HepG2 (cell line): ENCODE measurements around the gene VPS26B. TPM values are rescaled to one million over a fixed set of nuclear protein-coding genes. Genes with fewer than 3 reads are reported as not detected.

ENCODE experiments used
- SCMH1 ChIP-seq: sonication (generic); formaldehyde crosslinking; IDR thresholded peaks from 2 replicates; pipeline ENCODE4 v1.9.0; 2021; ENCODE audit warnings: missing genetic modification reagents, mild to moderate bottlenecking, borderline replicate concordance
- SIX4 ChIP-seq: sonication (generic); formaldehyde crosslinking; IDR thresholded peaks from 2 replicates; pipeline ENCODE4 v1.4.0; 2020; ENCODE audit warnings: missing genetic modification reagents
- ZFYVE20 ChIP-seq: sonication (generic); formaldehyde crosslinking; IDR thresholded peaks from 2 replicates; pipeline ENCODE4 v1.8.0; 2023; ENCODE audit warnings: low read depth, mild to moderate bottlenecking, moderate library complexity, missing genetic modification reagents, borderline replicate concordance
- ZNF883 ChIP-seq: sonication (generic); formaldehyde crosslinking; IDR thresholded peaks from 2 replicates; pipeline ENCODE4 v1.5.1; 2020; ENCODE audit warnings: mild to moderate bottlenecking, missing genetic modification reagents; ENCODE audit errors: not compliant biosample characterization
- polyA plus RNA-seq, 8 experiments: library from polyadenylated mRNA; depleted of rRNA in 3 of 8; stranded (reverse) in 7 of 8; unstranded in 1 of 8; fragments of >200 nt; fragmentation: Illumina TruSeq in 4 of 8; extraction: Trizol in 4 of 8; gene quantifications; 2 replicates each; pipeline versions ENCODE4 v1.2.1 to v1.2.3, GENCODE V29; 2011 to 2016; ENCODE audit warnings: low read depth in 4 of 8, missing spikeins in 1 of 8, mixed read lengths in 1 of 8; ENCODE audit not compliant: insufficient read depth in 1 of 8
- total RNA-seq, 5 experiments: library from RNA; depleted of rRNA; stranded (reverse); fragments of >200 nt; fragmentation: Illumina TruSeq; extraction: Trizol; gene quantifications; 2 replicates each; pipeline ENCODE4 v1.2.3, GENCODE V29; 2016; ENCODE audit warnings: low read depth in 1 of 5
- TF ChIP-seq, protein P1 (sequence below): sonication (generic); formaldehyde crosslinking; IDR thresholded peaks from 2 replicates; pipeline ENCODE4 v1.8.1; 2023; ENCODE audit warnings: missing genetic modification reagents, inconsistent platforms, borderline replicate concordance
- TF ChIP-seq, protein P2 (sequence below): sonication (generic); formaldehyde crosslinking; IDR thresholded peaks from 2 replicates; pipeline ENCODE4 v1.5.0; 2020; ENCODE audit warnings: mild to moderate bottlenecking, missing genetic modification reagents
- TF ChIP-seq, protein P3 (sequence below): sonication (generic); formaldehyde crosslinking; IDR thresholded peaks from 2 replicates; pipeline ENCODE4 v1.5.1; 2020; ENCODE audit warnings: mild to moderate bottlenecking, missing genetic modification reagents, borderline replicate concordance
- TF ChIP-seq, protein P4 (sequence below): sonication (generic); formaldehyde crosslinking; IDR thresholded peaks from 2 replicates; pipeline ENCODE4 v1.8.0; 2022; ENCODE audit warnings: missing genetic modification reagents, mild to moderate bottlenecking, moderate library complexity, borderline replicate concordance

The VPS26B gene
- total and polyA plus RNA-seq, 2 of the 13 experiments (the other 11 are each of a cell fraction or from before 2014, with no cell fraction given) = 20.2 to 23.2 TPM

DNA sequence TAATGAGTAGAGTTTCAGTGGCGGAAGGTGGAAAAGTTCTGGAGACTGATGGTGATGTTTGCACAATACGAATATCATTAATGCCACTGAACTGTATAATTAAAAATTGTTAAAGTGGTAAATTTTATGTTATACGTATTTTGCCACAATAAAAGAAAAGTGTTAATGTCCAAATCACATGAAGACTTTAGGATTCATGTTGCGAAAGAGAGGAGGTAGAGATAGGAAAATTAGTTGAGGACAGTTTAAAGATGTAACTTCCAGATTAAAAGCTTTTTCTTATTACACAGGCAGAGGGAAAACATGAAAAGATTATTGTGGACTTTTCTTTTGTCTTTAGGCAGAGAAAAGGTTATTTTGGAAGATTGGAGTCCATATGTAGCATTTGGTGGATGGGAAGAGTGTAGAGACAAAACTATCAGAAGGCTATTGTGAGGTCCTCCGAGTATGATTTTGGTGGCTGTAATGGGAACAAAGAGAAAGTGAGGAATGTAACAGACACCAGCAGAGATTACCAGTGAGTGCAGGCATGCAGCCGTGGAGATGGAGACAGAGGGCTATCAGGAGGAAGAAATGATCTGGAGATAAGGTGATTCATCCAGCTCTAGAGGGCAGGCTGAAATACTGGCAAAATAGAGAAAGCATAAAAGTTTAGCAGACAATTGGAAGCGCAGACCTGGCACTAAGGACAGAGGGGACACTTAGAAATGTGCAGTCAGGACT is 12.5 kb downstream of the VPS26B start (continued):
- TF ChIP-seq, protein P1, sequence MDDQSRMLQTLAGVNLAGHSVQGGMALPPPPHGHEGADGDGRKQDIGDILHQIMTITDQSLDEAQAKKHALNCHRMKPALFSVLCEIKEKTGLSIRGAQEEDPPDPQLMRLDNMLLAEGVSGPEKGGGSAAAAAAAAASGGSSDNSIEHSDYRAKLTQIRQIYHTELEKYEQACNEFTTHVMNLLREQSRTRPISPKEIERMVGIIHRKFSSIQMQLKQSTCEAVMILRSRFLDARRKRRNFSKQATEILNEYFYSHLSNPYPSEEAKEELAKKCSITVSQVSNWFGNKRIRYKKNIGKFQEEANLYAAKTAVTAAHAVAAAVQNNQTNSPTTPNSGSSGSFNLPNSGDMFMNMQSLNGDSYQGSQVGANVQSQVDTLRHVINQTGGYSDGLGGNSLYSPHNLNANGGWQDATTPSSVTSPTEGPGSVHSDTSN (CRISPR knock-in tag) = no peak
- TF ChIP-seq SCMH1 (no peak), ZFYVE20 (CRISPR knock-in tag) (no peak), ZNF883 (CRISPR knock-in tag) (no peak), SIX4 (CRISPR knock-in tag) (no peak)
- TF ChIP-seq, protein P2, sequence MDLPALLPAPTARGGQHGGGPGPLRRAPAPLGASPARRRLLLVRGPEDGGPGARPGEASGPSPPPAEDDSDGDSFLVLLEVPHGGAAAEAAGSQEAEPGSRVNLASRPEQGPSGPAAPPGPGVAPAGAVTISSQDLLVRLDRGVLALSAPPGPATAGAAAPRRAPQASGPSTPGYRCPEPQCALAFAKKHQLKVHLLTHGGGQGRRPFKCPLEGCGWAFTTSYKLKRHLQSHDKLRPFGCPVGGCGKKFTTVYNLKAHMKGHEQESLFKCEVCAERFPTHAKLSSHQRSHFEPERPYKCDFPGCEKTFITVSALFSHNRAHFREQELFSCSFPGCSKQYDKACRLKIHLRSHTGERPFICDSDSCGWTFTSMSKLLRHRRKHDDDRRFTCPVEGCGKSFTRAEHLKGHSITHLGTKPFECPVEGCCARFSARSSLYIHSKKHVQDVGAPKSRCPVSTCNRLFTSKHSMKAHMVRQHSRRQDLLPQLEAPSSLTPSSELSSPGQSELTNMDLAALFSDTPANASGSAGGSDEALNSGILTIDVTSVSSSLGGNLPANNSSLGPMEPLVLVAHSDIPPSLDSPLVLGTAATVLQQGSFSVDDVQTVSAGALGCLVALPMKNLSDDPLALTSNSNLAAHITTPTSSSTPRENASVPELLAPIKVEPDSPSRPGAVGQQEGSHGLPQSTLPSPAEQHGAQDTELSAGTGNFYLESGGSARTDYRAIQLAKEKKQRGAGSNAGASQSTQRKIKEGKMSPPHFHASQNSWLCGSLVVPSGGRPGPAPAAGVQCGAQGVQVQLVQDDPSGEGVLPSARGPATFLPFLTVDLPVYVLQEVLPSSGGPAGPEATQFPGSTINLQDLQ (CRISPR knock-in tag) = no peak
- TF ChIP-seq, protein P3, sequence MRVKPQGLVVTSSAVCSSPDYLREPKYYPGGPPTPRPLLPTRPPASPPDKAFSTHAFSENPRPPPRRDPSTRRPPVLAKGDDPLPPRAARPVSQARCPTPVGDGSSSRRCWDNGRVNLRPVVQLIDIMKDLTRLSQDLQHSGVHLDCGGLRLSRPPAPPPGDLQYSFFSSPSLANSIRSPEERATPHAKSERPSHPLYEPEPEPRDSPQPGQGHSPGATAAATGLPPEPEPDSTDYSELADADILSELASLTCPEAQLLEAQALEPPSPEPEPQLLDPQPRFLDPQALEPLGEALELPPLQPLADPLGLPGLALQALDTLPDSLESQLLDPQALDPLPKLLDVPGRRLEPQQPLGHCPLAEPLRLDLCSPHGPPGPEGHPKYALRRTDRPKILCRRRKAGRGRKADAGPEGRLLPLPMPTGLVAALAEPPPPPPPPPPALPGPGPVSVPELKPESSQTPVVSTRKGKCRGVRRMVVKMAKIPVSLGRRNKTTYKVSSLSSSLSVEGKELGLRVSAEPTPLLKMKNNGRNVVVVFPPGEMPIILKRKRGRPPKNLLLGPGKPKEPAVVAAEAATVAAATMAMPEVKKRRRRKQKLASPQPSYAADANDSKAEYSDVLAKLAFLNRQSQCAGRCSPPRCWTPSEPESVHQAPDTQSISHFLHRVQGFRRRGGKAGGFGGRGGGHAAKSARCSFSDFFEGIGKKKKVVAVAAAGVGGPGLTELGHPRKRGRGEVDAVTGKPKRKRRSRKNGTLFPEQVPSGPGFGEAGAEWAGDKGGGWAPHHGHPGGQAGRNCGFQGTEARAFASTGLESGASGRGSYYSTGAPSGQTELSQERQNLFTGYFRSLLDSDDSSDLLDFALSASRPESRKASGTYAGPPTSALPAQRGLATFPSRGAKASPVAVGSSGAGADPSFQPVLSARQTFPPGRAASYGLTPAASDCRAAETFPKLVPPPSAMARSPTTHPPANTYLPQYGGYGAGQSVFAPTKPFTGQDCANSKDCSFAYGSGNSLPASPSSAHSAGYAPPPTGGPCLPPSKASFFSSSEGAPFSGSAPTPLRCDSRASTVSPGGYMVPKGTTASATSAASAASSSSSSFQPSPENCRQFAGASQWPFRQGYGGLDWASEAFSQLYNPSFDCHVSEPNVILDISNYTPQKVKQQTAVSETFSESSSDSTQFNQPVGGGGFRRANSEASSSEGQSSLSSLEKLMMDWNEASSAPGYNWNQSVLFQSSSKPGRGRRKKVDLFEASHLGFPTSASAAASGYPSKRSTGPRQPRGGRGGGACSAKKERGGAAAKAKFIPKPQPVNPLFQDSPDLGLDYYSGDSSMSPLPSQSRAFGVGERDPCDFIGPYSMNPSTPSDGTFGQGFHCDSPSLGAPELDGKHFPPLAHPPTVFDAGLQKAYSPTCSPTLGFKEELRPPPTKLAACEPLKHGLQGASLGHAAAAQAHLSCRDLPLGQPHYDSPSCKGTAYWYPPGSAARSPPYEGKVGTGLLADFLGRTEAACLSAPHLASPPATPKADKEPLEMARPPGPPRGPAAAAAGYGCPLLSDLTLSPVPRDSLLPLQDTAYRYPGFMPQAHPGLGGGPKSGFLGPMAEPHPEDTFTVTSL (CRISPR knock-in tag) = no peak
- TF ChIP-seq, protein P4, sequence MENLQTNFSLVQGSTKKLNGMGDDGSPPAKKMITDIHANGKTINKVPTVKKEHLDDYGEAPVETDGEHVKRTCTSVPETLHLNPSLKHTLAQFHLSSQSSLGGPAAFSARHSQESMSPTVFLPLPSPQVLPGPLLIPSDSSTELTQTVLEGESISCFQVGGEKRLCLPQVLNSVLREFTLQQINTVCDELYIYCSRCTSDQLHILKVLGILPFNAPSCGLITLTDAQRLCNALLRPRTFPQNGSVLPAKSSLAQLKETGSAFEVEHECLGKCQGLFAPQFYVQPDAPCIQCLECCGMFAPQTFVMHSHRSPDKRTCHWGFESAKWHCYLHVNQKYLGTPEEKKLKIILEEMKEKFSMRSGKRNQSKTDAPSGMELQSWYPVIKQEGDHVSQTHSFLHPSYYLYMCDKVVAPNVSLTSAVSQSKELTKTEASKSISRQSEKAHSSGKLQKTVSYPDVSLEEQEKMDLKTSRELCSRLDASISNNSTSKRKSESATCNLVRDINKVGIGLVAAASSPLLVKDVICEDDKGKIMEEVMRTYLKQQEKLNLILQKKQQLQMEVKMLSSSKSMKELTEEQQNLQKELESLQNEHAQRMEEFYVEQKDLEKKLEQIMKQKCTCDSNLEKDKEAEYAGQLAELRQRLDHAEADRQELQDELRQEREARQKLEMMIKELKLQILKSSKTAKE (CRISPR knock-in tag) = no peak
